ENCODE results near the gene CCN2. TPM values are rescaled to one million over a fixed set of nuclear protein-coding genes. Genes with fewer than 3 reads are reported as not detected.

The CCN2 gene
- total RNA-seq, 4 donors from 2014 or later: 418 to 749 (median 509) TPM

- H3K27me3 ChIP-seq: no peaks in the 10 kb centered on the region
- no peaks in the 10 kb centered on the region for H3K36me3 ChIP-seq
- no peak overlapping the region for H3K27ac ChIP-seq (replicated peaks in 1 of 4)
- TF ChIP-seq POLR2A (IDR thresholded peaks at IDR 0.05; ENCODE audit: low read depth) (no peak), POLR2AphosphoS5 (IDR thresholded peaks at IDR 0.05) (no peak), EP300 (IDR thresholded peaks at IDR 0.05) (no peak), CTCF (IDR thresholded peaks at IDR 0.05) (no peak)
- intact Hi-C loops (cut with DNase I): no loop called here
- peaks cover 0 to 11% (median 0%) of the 10 kb centered on the region in 4 donors for H3K4me1 ChIP-seq
- no peak overlapping the region for H3K4me3 ChIP-seq
- H3K9me3 ChIP-seq: no peaks in the 10 kb centered on the region
- no peak for DNase-seq (ENCODE audit: extremely low spot score)
- 67% methylated on average over 2 of the region's 2 CpGs for WGBS
Observed at GRCh38 chr6:131929264-131929663, 21.9 kb downstream of the CCN2 start.

- no peak overlapping the region for H3K4me3 ChIP-seq
- WGBS: 26% methylated on average over 4 of the region's 4 CpGs
- peaks cover 0 to 8% (median 4%) of the 10 kb centered on the region in 4 donors for H3K9me3 ChIP-seq
- TF ChIP-seq CTCF (IDR thresholded peaks at IDR 0.05) (peak; percentile 61 to 68 (median 66)), EP300 (IDR thresholded peaks at IDR 0.05) (no peak)
- H3K27me3 ChIP-seq: no peaks in the 10 kb centered on the region
- DNase-seq (ENCODE audit: extremely low spot score): no peak
- no peaks in the 10 kb centered on the region for H3K36me3 ChIP-seq
- H3K27ac ChIP-seq (replicated peaks in 1 of 4): no peak overlapping the region
- H3K4me1 ChIP-seq: peaks cover 0 to 5% (median 0%) of the 10 kb centered on the region in 4 donors
- intact Hi-C loops (cut with DNase I): loop anchor here (5.0 kb wide), 1 partner anchor 237 kb away; no protein-coding TSS in a partner anchor
Observed at GRCh38 chr6:131924881-131925474, 26.2 kb downstream of the CCN2 start.

GRCh38 chr6:131923356-131923755 is 27.8 kb downstream of the CCN2 start:
- H3K27me3 ChIP-seq: no peaks in the 10 kb centered on the region
- 39% methylated on average over 2 of the region's 2 CpGs for WGBS
- H3K4me3 ChIP-seq: no peak overlapping the region
- H3K27ac ChIP-seq (replicated peaks in 1 of 4): no peak overlapping the region
- no peak for DNase-seq (ENCODE audit: extremely low spot score)
- H3K9me3 ChIP-seq: peaks cover 0 to 8% (median 4%) of the 10 kb centered on the region in 4 donors
- intact Hi-C loops (cut with DNase I): loop anchor here (5.0 kb wide), 1 partner anchor 239 kb away; no protein-coding TSS in a partner anchor
- TF ChIP-seq EP300 (IDR thresholded peaks at IDR 0.05): no peak
- peak; percentile 40 to 60 (median 44) for TF ChIP-seq CTCF (IDR thresholded peaks at IDR 0.05)
- no peaks in the 10 kb centered on the region for H3K36me3 ChIP-seq
- peaks cover 0 to 5% (median 0%) of the 10 kb centered on the region in 4 donors for H3K4me1 ChIP-seq

- 90% methylated on average over 3 of the region's 3 CpGs for WGBS
- TF ChIP-seq CTCF (IDR thresholded peaks at IDR 0.05): no peak
- TF ChIP-seq EP300 (IDR thresholded peaks at IDR 0.05): no peak
- TF ChIP-seq POLR2A (IDR thresholded peaks at IDR 0.05; ENCODE audit: low read depth): no peak
- no peak for TF ChIP-seq POLR2AphosphoS5 (IDR thresholded peaks at IDR 0.05)
- Histone ChIP-seq H3K27me3 (no peaks in the 10 kb centered on the region), H3K27ac (replicated peaks in 1 of 4) (no peak overlapping the region), H3K4me1 (peaks cover 0 to 5% (median under 1%) of the 10 kb centered on the region in 4 donors), H3K36me3 (no peaks in the 10 kb centered on the region), H3K9me3 (peaks cover 0 to 8% (median 4%) of the 10 kb centered on the region in 4 donors), H3K4me3 (no peak overlapping the region)
- no peak for DNase-seq (ENCODE audit: extremely low spot score)
- intact Hi-C loops (cut with DNase I): loop anchor here (5.0 kb wide), 1 partner anchor 242 kb away; no protein-coding TSS in a partner anchor
Observed at GRCh38 chr6:131920656-131921055, 30.5 kb downstream of the CCN2 start.

Measured in esophagus muscularis mucosa (tissue), 4 donors.